SK-N-SH treated with all-trans-retinoic acid at 6 μM for 48 hours (cell line): ENCODE data around the gene ARHGAP26.

ENCODE experiments used
- ATAC-seq: fragments of 200-7000 bp; cut with Tn5 transposase; 3 replicates; pipeline ENCODE4 v1.9.1; 2020; ENCODE audit warnings: mild to moderate bottlenecking, moderate library complexity
- ARNTL ChIP-seq: fragments of 450-650 bp; formaldehyde crosslinking; IDR thresholded peaks from 2 replicates; pipeline ENCODE4 v1.5.0; 2020; ENCODE audit warnings: low read depth, mild to moderate bottlenecking, moderate library complexity, borderline replicate concordance
- BACH2 ChIP-seq: fragments of 250-450 bp; sonication (Bioruptor Pico); IDR thresholded peaks from 2 replicates; pipeline ENCODE4 v1.9.0; 2021; ENCODE audit warnings: mild to moderate bottlenecking, borderline replicate concordance
- CREB5 ChIP-seq: fragments of 250-450 bp; sonication (Bioruptor Pico); IDR thresholded peaks from 2 replicates; pipeline ENCODE4 v1.5.1; 2020; ENCODE audit warnings: low read depth, mild to moderate bottlenecking, moderate library complexity
- CSDC2 ChIP-seq: fragments of 250-450 bp; sonication (Bioruptor Pico); IDR thresholded peaks from 2 replicates; pipeline ENCODE4 v1.5.0; 2020; ENCODE audit warnings: mild to moderate bottlenecking, moderate library complexity
- CSRNP3 ChIP-seq: fragments of 250-450 bp; sonication (Bioruptor Pico); IDR thresholded peaks from 2 replicates; pipeline ENCODE4 v1.5.1; 2021; ENCODE audit warnings: mild to moderate bottlenecking, moderate library complexity
- ESRRG ChIP-seq: fragments of 250-450 bp; sonication (Bioruptor Pico); IDR thresholded peaks from 2 replicates; pipeline ENCODE4 v1.6.1; 2021; ENCODE audit warnings: mild to moderate bottlenecking
- GLIS3 ChIP-seq: fragments of 250-450 bp; sonication (Bioruptor Pico); IDR thresholded peaks from 2 replicates; pipeline ENCODE4 v1.5.0; 2020; ENCODE audit warnings: mild to moderate bottlenecking, moderate library complexity
- ISL1 ChIP-seq: fragments of 250-450 bp; sonication (Bioruptor Pico); IDR thresholded peaks from 2 replicates; pipeline ENCODE4 v2.1.2; 2022; ENCODE audit warnings: mild to moderate bottlenecking, moderate library complexity
- OSR1 ChIP-seq: fragments of 250-450 bp; sonication (Bioruptor Pico); IDR thresholded peaks from 2 replicates; pipeline ENCODE4 v1.8.0; 2022; ENCODE audit warnings: moderate library complexity, mild to moderate bottlenecking, inconsistent platforms
- PPARA ChIP-seq: fragments of 250-450 bp; sonication (Bioruptor Pico); IDR thresholded peaks from 2 replicates; pipeline ENCODE4 v1.5.0; 2020; ENCODE audit warnings: mild to moderate bottlenecking, borderline replicate concordance
- RARB ChIP-seq: fragments of 250-450 bp; sonication (Bioruptor Pico); IDR thresholded peaks from 2 replicates; pipeline ENCODE4 v1.8.0; 2021; ENCODE audit warnings: mild to moderate bottlenecking, moderate library complexity
- SNAI2 ChIP-seq: fragments of 250-450 bp; sonication (Bioruptor Pico); IDR thresholded peaks from 2 replicates; pipeline ENCODE4 v1.5.0; 2020; ENCODE audit warnings: mild to moderate bottlenecking, moderate library complexity
- TSHZ2 ChIP-seq: fragments of 250-450 bp; sonication (Bioruptor Pico); IDR thresholded peaks from 2 replicates; pipeline ENCODE4 v1.5.0; 2020; ENCODE audit warnings: mild to moderate bottlenecking, moderate library complexity
- ZC3H10 ChIP-seq: fragments of 250-450 bp; sonication (Bioruptor Pico); IDR thresholded peaks from 2 replicates; pipeline ENCODE4 v1.5.1; 2021; ENCODE audit warnings: mild to moderate bottlenecking, moderate library complexity
- ZFP30 ChIP-seq: fragments of 450-650 bp; formaldehyde crosslinking; IDR thresholded peaks from 2 replicates; pipeline ENCODE4 v1.5.0; 2022; ENCODE audit warnings: mild to moderate bottlenecking, moderate library complexity
- ZNF565 ChIP-seq: fragments of 450-650 bp; formaldehyde crosslinking; conservative IDR thresholded peaks from 2 replicates; pipeline ENCODE4 v1.5.0; 2020; ENCODE audit warnings: low read depth, mild to moderate bottlenecking, moderate library complexity

ARHGAP26 gene

GRCh38 chr5:143207563-143208364 lies 437.6 kb downstream of the ARHGAP26 start:
- TF ChIP-seq GLIS3 = no peak
- TF ChIP-seq ZFP30 = no peak
- TF ChIP-seq ISL1 (CRISPR knock-in tag) = no peak
- TF ChIP-seq CREB5 (CRISPR knock-in tag) = no peak
- TF ChIP-seq PPARA (CRISPR knock-in tag) = no peak
- TF ChIP-seq TSHZ2 (CRISPR knock-in tag) = no peak
- TF ChIP-seq ARNTL (CRISPR knock-in tag) = no peak
- TF ChIP-seq SNAI2 = no peak
- ATAC-seq = no peak

- TF ChIP-seq CREB5 (CRISPR knock-in tag) = no peak
- TF ChIP-seq CSRNP3 (CRISPR knock-in tag) = no peak
- TF ChIP-seq PPARA (CRISPR knock-in tag) = no peak
- TF ChIP-seq ARNTL (CRISPR knock-in tag) = no peak
- TF ChIP-seq SNAI2 = no peak
- TF ChIP-seq ESRRG (CRISPR knock-in tag) = no peak
- no peak for TF ChIP-seq BACH2 (CRISPR knock-in tag)
- ATAC-seq = no peak
Measured at GRCh38 chr5:143208365-143208641, 438.1 kb downstream of the ARHGAP26 start.

- no peak for ATAC-seq
Measured at GRCh38 chr5:143208781-143209510, 438.8 kb downstream of the ARHGAP26 start.

GRCh38 chr5:143209881-143210395 lies 439.8 kb downstream of the ARHGAP26 start:
- ATAC-seq = no peak
- TF ChIP-seq OSR1 (CRISPR knock-in tag) (no peak), RARB (CRISPR knock-in tag) (no peak), ZNF565 (no peak), TSHZ2 (CRISPR knock-in tag) (no peak), ISL1 (CRISPR knock-in tag) (no peak), BACH2 (CRISPR knock-in tag) (no peak), ESRRG (CRISPR knock-in tag) (no peak), ZFP30 (no peak), CSDC2 (CRISPR knock-in tag) (no peak), CSRNP3 (CRISPR knock-in tag) (no peak), ZC3H10 (CRISPR knock-in tag) (no peak)

More at GRCh38 chr5:143208781-143209510, 438.8 kb downstream of the ARHGAP26 start:
- TF ChIP-seq ARNTL (CRISPR knock-in tag) = no peak
